Left lung (tissue), 10 donors: ENCODE results near the gene EBF3. TPM values are rescaled to one million over a fixed set of nuclear protein-coding genes. Genes with fewer than 3 reads are reported as not detected.

Experiments
- ATAC-seq: fragments of 200-7000 bp; cut with Tn5 transposase; one replicate; pipeline ENCODE4 v1.9.1; 2020; ENCODE audit warnings: moderate library complexity
- DNase-seq, 4 donors: peaks; one replicate each; pipeline ENCODE4 v3.0.0-alpha.2; 2013 to 2020
- H3K27ac ChIP-seq, 2 donors: fragments of 200-600 bp; sonication (generic) in 1 of 2; one replicate each; pipeline versions ENCODE4 v1.5.0 to v1.8.0; 2020 to 2021
- H3K27me3 ChIP-seq, 2 donors: fragments of 200-600 bp; sonication (generic) in 1 of 2; one replicate each; pipeline versions ENCODE4 v1.5.0 to v1.8.0; 2020 to 2021
- H3K36me3 ChIP-seq, 2 donors: fragments of 200-600 bp; sonication (generic) in 1 of 2; one replicate each; pipeline versions ENCODE4 v1.5.0 to v1.8.0; 2020 to 2021
- H3K4me1 ChIP-seq, 2 donors: fragments of 200-600 bp; one replicate each; pipeline ENCODE4 v1.8.0; 2021
- H3K4me3 ChIP-seq, 2 donors: fragments of 200-600 bp; sonication (generic) in 1 of 2; one replicate each; pipeline versions ENCODE4 v1.5.0 to v1.8.0; 2020 to 2021; ENCODE audit warnings: mild to moderate bottlenecking in 1 of 2
- H3K9me3 ChIP-seq, 2 donors: fragments of 200-600 bp; sonication (generic) in 1 of 2; one replicate each; pipeline versions ENCODE4 v1.5.0 to v1.8.0; 2020 to 2021
- intact Hi-C, 2 donors: fragments of 100-400 bp; cut with DNase I; formaldehyde crosslinking; loops; one replicate each; pipeline versions ENCODE4 v1.11.2 to v1.14.2; 2022
- polyA plus RNA-seq, 6 donors: library from polyadenylated mRNA; unstranded; fragments of 120-200 nt; gene quantifications; one replicate each; pipeline ENCODE4 v1.2.1, GENCODE V29; 2013; ENCODE audit not compliant: insufficient read length in 6 of 6
- total RNA-seq, 2 donors: library from RNA; stranded (reverse); fragmentation: NEBNext Ultra II Directional; extraction: Animal tissue kit (Norgen Biotek cat#: 25700); gene quantifications; one replicate each; pipeline ENCODE4 v1.2.1, GENCODE V29; 2021
- TF ChIP-seq, protein P1 (sequence below), 2 donors: fragments of 200-600 bp; sonication (generic) in 1 of 2; IDR thresholded peaks; one replicate each; pipeline versions ENCODE4 v1.5.0 to v1.8.0; 2021; ENCODE audit warnings: antibody characterized with exemption in 2 of 2
- donor health status: DM: no; HTN: yes; CAD: no.
- donor health status: DM: no; HTN: no; CAD: no.

The EBF3 gene
- total and polyA plus RNA-seq, 8 donors, result 0.10 to 2.0 (median 1.4) TPM; not detected in 1

DNA sequence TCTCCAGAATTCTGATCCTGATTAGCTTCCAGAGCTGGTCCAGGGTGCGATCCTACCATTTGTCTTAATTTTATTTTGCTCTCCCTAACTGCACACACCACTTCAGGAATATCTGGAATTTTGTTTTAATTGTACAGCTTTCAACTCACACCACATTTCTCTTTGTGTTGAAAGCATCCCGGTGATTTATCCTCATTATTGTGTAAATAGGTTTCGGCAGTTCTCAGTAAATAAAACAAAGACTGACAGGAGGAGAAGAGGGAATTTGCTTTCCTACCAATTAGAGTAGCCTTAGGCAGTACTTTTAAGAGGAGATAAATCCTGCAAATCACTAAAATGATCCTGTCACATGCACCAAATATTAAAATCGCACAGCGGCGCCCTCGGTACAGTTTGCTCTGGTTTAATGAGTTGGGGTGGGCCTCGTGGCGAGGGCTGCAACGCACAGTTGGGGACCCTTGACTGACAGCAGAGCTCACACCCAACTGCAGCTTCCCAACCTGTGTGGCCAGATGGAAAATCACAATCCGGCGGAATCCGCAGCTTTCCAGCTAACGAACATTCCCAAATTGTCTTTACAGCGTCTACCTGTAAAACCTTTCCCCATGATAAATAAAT, 62.6 kb downstream of the EBF3 start:
- no peak for ATAC-seq

GRCh38 chr10:129900825-129901224, 63.2 kb downstream of the EBF3 start:
- intact Hi-C loops, result no loop called here
- Histone ChIP-seq H3K4me1 (no peaks in the 10 kb centered on the region), H3K9me3 (no peaks in the 10 kb centered on the region), H3K27me3 (peaks cover 56 to 81% of the 10 kb centered on the region in 2 donors), H3K36me3 (no peaks in the 10 kb centered on the region), H3K4me3 (no peak overlapping the region), H3K27ac (no peak overlapping the region)
- DNase-seq (no peak), ATAC-seq (peak; percentile 77)
- TF ChIP-seq, protein P1, sequence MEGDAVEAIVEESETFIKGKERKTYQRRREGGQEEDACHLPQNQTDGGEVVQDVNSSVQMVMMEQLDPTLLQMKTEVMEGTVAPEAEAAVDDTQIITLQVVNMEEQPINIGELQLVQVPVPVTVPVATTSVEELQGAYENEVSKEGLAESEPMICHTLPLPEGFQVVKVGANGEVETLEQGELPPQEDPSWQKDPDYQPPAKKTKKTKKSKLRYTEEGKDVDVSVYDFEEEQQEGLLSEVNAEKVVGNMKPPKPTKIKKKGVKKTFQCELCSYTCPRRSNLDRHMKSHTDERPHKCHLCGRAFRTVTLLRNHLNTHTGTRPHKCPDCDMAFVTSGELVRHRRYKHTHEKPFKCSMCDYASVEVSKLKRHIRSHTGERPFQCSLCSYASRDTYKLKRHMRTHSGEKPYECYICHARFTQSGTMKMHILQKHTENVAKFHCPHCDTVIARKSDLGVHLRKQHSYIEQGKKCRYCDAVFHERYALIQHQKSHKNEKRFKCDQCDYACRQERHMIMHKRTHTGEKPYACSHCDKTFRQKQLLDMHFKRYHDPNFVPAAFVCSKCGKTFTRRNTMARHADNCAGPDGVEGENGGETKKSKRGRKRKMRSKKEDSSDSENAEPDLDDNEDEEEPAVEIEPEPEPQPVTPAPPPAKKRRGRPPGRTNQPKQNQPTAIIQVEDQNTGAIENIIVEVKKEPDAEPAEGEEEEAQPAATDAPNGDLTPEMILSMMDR (IDR thresholded peaks at IDR 0.05), result no peak

More for the DNA sequence above, 62.6 kb downstream of the EBF3 start:
- TF ChIP-seq, protein P1 (IDR thresholded peaks at IDR 0.05), result no peak
- peaks cover 51 to 79% of the 10 kb centered on the region in 2 donors for H3K27me3 ChIP-seq
- peak in 1 of 4 donors; percentile 45 for DNase-seq
- no peak overlapping the region for H3K27ac ChIP-seq
- H3K36me3 ChIP-seq, result no peaks in the 10 kb centered on the region
- intact Hi-C loops, result no loop called here
- no peak overlapping the region for H3K4me3 ChIP-seq
- H3K4me1 ChIP-seq, result no peaks in the 10 kb centered on the region
- no peaks in the 10 kb centered on the region for H3K9me3 ChIP-seq

DNA sequence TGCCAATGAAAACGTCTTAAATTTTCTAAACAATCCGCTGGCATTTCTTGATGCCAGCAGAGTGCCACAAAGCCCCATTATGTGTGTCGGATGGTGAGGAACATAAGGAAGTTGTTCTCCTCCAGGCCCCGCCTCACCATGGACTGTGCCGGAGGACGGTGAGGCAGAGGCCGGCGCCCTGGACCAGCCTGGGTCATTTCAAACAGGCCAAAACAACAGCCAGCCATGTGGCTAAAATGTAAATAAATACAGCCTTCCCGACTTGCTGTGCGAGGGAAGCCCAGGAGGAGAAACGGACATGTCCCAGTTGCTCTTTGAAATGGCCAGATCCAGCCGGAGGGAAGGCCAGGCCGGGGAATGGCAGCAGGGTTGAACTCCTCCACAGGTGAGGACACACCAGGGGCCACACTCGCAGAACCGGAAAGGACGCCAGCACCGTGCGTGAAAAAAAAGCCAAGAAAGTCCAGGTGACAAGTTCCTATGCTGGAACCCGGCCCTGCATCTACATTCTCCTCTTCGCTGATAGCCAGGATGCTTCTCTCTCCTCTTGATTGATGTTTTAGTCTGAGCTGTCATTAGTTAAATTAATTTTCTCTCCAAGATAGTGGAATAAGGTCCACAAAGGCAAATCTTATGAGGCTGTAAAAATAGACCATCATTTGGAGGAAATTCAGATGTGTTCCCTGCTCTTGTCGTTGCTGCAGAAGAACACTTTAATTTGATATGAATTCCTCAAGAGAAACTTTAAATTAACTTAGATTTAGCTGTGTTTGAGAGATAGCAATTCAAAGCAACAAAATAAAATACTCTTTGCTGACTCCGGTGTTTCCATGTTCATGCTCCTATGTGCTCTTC, 64.6 kb downstream of the EBF3 start:
- peaks cover 56 to 92% of the 10 kb centered on the region in 2 donors for H3K27me3 ChIP-seq
- no peaks in the 10 kb centered on the region for H3K36me3 ChIP-seq

GRCh38 chr10:129898706-129899268, 65.3 kb downstream of the EBF3 start:
- H3K36me3 ChIP-seq, result no peaks in the 10 kb centered on the region
- intact Hi-C loops, result no loop called here
- DNase-seq (peak in 1 of 4 donors; percentile 64), ATAC-seq (no peak)
- H3K27ac ChIP-seq, result no peak overlapping the region
- TF ChIP-seq, protein P1 (IDR thresholded peaks at IDR 0.05), result no peak
- no peak overlapping the region for H3K4me3 ChIP-seq
- H3K9me3 ChIP-seq, result no peaks in the 10 kb centered on the region
- H3K4me1 ChIP-seq, result no peaks in the 10 kb centered on the region
- H3K27me3 ChIP-seq, result peaks cover 56 to 96% of the 10 kb centered on the region in 2 donors

More for the DNA sequence above, 64.6 kb downstream of the EBF3 start:
- peak in 2 of 4 donors; percentile 21 to 57 for DNase-seq
- Histone ChIP-seq H3K27ac (no peak overlapping the region), H3K4me1 (no peaks in the 10 kb centered on the region), H3K9me3 (no peaks in the 10 kb centered on the region), H3K4me3 (no peak overlapping the region)
- ATAC-seq, result no peak
- TF ChIP-seq, protein P1 (IDR thresholded peaks at IDR 0.05), result no peak
- intact Hi-C loops, result no loop called here
